SKM-1 treated with dmso at 0.1 percent for 144 hours (cell line): ENCODE measurements around the gene AGMO.
"Not testable (repeated sequence)": the region's sequence is repeated elsewhere in the genome, so short reads cannot be mapped to it uniquely, and the experiment has no call there.

Source experiments
- DNase-seq: peaks from one replicate; lab custom pipeline; 2025; ENCODE audit not compliant: unreplicated experiment; lab: John Stamatoyannopoulos, UW

Gene AGMO

DNA sequence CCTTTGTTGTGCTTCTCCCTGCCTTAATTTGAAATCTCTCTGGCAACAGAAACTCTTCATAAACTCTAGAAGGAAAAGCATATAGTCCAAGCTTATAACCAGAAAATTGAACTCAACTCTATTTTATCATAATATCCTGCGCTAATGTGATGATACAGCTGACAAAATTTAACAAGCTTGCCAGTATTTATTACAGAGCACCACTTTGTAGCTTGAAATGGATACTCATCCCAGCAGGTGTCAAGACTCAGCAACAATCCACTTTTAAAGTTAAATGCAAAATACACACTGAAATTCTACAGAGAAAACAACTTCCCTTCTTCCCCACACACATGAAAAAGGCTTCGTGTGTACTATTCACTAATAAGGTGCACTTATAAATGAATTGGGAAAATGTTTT lies 228.9 kb downstream of the AGMO start:
- DNase-seq = no peak

DNA sequence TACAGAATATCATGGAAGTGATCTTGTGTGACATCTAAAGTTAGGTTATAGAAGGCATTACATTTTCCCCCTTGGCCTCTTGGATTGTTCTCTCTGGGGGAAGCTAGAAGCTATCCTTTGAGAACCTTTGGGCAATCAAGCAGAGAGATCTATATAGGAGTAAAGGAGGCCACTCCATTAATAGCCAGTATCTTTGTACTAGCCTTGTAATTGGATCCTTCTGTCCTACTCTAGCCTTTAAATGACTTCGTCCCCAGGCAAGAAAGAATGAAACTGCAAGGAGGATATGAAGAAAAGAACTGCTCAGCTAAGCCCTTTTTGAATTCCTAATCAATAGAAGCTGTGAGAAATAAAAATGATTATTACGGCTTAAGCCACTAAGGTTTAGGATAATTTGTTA lies 230.9 kb downstream of the AGMO start:
- DNase-seq = no peak

DNA sequence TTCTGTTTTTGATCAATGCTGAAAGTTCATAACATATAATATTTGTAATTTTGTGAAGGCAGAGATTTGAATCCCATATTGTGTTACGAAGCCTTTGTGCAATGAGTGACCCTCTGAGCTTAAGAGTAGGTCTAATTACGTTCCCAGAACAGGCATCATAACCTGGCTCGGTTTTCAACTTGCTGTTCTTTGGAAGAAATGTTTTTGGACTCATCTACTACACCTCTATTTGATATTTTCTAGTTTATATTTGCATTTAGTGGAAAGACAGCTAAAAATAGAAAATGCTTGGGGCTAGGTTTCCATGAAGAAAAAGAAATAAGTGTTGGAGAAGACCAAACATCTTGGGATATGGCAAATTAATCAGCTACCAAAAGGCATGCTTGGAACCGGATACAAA lies 234.8 kb downstream of the AGMO start:
- no peak for DNase-seq

DNA sequence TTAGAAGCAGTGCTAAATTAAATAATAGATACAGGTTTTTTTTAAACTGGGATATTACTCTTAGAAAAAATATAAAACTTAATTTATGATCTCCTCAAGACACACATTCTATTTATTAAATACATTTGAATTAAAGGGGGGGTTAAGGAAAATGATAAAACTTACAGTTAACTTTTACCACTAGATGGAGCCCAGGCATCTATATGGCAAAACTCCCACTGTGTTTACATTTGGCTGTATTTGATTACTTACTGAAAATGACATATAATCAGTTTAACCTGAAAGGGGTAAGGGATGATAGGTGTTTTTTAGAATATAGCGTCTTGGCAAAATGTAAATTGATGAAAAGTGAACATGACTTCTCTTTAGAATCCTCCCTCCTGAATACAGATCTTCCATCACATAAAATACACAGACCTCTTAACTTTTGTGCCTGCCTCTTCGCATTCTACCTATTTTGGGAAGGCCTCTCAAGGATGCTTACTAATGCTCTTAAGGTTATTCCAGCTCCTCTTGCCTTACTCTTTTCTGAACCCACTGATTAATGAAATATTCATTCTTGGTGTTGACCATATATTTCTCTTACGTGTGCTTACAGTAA lies 235.7 kb downstream of the AGMO start:
- peak; percentile 25 for DNase-seq

DNA sequence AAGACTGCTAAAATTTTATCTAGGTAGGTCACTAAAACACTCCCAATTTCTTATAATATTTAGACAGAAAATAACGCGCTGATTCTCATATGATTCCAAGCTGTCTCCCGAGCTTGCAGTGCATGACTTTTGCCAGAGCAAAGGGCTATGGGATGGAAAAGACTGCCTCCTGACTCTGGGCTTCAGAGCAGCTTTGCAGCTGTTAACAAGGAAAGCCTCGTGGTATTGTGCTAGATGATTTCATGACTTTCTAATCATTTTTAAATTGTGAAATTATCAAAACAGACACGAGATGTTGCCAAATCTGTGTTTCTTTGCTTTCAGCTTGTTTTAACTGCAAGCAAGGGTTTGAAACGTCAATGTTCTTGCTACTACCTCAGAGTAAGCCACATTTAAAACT lies 238.3 kb downstream of the AGMO start:
- no peak for DNase-seq

DNA sequence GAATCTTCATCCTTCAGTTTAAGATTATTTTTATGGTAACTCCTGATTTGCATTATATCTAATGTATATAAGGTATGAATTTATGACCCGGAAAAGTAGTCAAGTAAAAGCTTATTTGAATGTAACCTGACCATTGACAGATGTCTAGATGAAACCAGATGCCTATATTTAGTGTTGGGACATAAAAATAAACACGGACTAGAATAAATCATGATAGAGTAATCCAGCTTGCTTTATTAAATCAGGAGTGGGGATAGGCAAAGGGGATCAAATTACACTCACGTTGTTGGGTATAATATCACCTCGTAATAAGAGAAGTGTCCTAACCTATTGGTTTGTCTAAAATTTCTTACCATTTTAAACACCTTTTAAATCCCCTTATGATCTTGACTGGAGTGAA lies 244.6 kb downstream of the AGMO start:
- DNase-seq = no peak

DNA sequence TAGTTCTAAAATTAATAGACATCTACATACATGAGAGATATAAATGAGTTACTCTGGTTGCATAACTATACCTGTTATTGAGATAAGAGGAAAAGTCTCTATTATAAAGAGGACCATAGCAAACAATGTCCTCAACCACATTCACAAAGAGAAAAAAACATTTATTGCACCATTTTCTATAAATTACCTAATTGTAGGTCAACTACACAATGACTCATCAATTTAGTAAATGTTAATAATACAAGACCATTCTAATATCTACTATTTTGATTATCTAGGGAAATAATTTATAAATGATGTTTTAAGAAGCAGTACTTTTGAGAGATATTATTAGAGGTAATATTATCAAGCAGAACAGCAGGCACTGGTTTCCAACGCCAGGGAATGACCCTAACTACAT lies 246.1 kb downstream of the AGMO start:
- DNase-seq = no peak

DNA sequence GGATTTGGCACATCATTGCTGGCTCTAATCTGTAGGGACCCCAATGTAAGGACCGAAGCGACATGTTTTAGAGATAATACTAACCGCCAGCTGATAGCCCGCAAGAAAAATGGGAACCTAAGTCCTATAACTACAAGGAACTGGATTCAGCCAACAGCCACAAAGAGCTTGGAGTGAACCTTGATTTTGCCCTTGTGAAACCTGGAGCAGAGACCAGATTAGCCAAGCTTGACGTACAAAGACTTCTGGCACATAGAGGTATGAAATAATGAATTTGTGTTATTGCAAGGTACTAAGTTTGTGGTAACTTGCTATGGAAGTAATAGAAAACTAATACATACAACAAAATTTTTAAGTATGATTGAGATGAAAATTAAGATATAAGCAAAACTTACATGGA lies 246.9 kb downstream of the AGMO start:
- DNase-seq = no peak

DNA sequence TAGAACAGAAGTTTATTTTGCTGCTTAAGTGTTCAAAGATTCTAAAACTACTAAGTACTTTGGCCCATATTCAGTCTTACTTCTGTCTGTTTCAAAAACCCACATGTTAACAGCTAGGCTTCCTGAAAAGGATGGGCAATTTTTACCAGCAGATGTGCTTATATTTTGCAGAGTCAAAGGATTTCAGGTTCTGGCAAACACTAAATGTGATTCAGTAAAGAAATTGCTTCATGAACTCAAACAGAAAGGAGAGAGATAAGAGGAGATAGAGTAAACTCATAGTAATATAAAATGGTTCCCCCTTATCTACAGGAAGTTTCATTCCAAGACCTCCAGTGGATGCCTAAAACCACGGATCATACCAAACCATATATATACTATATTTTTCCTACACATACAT lies 248.5 kb downstream of the AGMO start:
- no peak for DNase-seq

DNA sequence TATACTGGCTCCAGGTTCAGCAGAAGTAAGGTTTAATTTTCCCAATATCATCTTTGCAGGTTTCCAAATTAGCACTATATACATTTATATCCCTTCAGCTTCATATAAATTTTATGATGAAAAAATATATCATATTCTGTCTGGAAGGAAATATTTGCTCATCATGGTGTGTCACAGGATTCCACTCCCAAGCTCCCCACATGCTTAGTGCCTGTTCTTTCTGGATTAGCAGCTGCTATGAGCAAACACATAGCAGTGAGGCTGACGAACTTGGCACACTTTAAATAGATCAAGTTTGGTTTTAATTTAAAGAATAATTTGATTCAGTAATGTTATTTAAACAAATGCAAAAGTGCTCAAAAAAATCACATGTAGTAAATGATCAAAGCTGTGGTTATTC lies 251.9 kb downstream of the AGMO start:
- no peak for DNase-seq

DNA sequence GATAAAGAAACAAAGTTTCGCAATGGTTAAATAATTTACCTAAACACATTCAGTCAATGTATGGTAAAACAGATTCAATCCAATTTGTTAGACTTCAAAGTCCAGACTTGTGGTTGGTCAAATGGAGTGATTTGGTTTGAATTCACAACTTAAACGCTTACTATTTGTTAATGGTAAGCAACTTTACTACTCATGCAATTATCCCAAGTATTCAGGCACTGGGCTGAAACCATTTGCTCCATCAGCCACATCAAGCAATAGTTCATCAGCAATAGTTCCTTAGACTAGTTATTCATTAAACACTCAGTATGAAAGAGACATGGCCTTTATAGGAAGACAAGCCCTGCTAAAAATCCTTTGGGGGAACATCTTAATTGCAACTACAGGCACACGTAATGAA lies 253.0 kb downstream of the AGMO start:
- DNase-seq = no peak

DNA sequence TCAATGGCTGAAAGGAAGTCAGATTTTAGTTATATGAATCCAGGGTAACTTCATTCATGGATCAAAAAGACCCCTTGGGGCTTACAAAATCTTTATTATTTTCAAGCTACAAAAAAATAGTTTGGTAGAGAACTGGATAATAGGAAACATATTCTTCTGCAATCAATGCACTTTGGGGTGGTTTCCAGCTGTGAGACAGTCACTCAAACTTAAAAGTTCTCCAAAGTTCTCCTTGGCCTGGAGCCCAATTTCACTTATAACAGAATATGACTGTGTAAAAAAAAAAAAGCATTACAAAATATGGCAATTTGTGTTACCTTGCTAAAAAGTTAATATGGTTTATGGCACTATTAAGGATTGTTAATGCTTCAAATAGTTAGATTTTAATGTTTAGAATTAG lies 255.5 kb downstream of the AGMO start:
- DNase-seq = no peak

DNA sequence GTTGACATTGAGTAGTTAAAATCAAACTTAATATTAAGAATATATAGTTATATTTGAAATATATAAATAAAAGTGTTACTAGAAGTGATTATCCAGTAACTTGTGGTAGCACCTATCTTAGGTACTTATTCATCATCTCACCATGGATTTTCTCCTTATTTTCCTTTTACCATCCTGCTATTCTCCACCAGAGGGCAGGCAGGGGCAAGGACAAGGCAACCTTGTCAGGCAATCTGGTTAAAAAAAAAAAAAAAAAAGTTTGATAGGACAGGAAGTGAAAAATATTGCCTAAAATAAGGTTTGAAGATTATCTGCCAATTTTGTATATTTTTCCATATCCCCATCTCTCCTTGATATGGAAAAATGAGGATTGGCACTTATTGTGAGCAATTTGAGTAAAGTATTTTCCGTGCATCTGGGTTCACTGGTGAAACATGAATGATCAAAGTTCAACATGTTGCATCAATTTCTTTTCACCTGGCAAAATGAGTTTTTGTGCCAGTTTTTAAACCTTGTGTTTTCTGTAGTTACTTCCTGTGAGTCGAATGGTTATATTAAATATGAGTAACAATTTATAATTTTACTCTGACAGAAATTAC lies 256.7 kb downstream of the AGMO start:
- DNase-seq = peak; percentile 32

DNA sequence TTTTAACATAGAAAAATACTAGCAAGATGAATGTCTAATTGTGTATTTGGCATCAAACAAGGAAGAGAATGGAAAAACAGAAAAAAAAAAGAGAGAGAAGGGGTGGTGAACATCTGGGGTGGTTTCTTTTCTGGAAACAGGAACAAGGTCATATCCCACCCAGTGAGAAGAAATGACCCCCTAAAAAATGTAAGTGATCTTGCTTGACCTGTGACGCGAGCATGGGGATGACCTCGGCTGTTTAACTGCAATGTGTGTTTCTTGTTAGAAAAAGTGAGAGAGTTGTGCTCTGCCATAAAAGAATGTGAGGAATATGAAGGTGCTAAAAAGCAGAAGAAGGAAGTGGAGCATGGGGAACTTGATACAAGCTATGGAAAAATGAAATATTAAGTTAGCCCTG lies 258.5 kb downstream of the AGMO start:
- no peak for DNase-seq

DNA sequence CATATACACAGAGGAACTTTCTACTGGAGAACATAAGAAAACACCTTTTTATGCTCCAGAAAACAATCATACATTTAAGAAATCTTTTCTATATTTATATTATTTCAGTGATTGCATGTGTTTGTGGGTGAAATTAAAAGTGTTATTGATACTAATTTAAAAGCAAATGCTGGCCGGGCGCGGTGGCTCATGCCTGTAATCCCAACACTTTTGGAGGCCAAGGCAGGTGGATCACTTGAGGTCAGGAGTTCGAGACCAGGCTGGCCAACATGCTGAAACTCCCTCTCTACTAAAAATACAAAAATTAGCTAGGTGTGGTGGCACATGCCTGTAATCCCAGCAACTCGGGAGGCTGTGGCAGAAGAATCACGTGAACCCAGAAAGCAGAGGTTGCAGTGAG lies 260.8 kb downstream of the AGMO start:
- not testable (repeated sequence) for DNase-seq

DNA sequence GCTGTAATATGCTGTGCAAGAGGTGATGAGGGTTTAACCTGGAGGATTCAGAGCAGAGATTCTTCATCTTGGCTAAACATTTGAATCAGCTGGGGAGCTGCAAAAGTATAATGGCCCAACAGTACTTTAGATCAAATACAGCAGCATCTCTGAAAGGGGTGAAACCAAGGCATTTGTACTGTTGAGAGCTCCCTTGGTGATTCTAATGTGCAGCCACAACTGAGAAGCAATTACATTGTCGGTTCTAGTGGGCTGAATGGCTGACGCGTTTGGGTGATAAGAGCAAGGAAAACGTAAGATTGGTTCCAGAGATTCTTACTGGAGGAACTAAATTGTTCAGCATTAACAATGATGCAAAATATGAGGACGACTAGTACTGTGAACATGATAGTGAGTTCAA lies 269.7 kb downstream of the AGMO start:
- DNase-seq = no peak

DNA sequence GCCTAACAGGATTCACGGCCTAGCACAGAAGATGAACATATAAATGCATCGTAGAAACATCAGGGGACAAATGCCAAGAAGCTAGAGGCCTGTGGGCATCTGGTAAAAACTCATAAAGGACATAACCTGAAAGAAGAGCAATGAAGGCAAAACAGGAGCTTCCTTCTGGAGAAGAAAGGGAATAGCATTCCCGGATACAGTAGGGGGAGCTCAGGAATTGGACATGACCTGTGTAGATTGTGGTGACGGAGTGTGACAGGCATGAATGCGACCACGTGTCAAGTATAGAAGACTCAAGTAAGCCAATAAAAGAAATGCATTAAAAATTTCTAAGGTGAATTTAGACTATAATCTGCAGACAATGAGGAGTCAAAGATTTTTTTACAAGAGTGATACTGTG lies 270.1 kb downstream of the AGMO start:
- no peak for DNase-seq

DNA sequence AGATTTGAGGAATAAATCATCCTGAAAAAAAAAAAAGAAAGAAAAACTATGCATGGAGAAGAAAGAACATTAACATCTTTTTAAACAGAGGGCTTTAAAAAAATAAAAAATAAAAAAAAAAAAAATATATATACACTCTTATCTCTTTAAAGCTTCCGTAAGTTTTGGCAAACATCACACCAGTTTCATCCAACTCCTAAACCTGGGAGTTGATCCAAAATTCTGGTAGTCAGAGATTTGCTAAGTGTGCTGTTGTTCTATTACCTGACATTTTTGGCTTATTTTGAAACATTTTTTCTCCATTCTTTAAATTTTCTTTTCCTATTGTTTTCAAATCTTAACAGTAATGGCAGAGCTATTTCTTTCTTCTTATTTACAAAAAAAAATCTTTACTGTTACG lies 273.1 kb downstream of the AGMO start:
- no peak for DNase-seq

DNA sequence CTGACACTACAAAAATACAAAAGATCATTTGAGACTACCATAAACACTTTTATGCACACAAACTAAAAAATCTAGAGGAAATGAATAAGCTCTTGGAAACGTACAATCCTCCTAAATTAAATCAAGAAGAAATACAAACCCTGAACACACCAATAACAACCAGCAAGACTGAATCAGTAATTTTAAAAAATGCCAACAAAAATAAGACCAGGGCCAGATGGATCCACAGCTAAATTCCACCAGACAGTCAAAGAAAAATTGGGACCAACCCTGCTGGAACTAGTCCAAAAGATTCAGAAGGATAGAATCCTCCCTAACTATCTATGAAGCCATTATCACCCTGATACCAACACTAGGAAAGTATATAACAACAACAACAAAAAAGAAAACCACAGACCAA lies 277.4 kb downstream of the AGMO start:
- DNase-seq = no peak

DNA sequence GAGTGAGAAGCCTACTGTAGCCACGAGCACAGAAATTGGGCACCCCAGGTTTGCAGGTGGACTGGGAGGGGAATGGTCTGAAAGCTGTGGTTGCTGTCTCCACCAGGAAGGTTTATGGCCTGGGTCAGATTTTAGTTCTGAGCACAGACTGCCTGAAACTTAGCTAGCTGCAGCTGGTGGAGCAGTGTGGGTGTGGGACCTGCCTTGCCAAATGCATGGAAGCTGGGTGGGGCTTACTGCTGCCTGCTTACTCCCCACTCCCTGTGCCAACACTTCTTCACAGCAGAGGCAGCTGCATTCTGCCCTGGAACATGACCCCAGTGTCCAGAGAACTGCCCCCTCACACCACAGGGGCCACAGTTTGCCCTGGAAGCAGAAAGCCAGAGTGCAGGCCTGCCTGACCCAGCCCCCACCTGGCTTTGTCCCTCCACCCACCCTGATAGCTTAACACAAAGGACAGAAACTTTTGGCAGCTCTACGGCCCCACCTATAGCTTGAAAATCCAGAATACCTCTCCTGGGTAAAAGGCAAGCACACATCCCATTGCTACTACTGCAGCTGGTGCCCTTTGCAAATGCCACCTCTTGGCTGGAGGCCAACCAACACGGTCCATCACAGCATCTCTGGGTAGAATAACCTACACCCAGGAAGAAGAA lies 281.6 kb downstream of the AGMO start:
- DNase-seq = no peak

DNA sequence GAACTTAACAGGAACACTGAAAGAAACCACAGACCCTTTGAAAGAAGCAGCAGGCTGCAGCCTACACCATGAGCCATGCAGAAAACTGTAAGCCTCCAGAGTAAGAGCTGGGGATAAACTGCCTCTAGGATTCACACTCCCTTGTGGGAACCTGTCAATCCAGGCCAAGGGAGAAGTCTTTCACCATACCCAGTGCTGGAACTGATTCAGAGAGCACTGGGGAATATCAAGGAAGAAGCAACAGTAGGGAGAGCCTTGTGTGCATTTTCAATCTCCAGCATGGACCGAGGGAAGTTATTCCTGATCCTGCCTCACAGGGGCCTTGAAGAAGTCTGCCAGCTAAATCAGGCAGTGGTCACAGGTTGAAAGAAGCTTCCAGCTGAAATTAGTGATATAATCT lies 282.2 kb downstream of the AGMO start:
- no peak for DNase-seq

DNA sequence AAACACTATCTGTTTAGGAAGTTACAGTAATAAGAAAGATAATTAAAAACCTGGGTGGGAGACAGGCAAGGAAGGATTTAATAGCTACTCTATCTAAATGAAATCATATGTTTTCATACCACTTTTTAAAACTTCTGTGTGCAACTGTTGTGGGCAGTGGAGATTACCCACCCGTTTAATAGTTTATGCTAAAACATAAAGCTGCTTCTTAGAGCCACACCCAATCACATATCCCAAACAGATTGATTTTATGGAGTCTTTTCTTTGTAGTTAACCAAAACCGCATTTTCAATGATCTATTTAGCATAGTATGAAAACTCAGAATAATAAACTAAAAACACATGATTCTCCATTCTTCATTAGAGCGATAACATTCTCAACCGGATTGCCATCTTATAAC lies 304.1 kb downstream of the AGMO start:
- no peak for DNase-seq

DNA sequence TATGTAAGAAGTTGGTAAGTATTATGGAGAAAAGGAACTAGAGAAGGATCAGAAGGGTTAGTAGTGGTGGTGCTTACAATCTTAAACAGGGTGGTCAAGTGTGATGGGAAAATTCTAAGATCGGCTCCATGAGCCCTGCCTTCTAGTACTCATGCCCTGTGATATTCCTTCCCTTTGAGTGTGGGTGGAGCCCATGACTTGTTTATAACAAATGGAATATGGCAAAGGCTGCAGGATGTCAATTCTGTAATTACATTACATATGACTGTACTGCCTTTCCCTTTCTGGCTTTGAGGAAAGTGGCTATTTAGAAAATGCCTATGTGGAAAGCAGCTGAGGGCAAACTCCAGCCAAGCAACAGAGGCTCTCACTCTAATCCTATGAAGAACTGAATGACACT lies 309.6 kb downstream of the AGMO start:
- no peak for DNase-seq
